SK-N-MC (cell line): ENCODE results near the gene CCBE1.

Source experiments
- EZH2 ChIP-seq: fragments of 200-600 bp; sonication (generic); IDR thresholded peaks from one replicate; pipeline ENCODE4 v1.6.1; 2017; ENCODE audit warnings: antibody characterized with exemption
- FOXP2 ChIP-seq: optimal IDR thresholded peaks from 2 replicates; pipeline ENCODE3; 2011; ENCODE audit warnings: mild to moderate bottlenecking, moderate library complexity; ENCODE audit not compliant: insufficient read depth; ENCODE audit errors: extremely low read length, control extremely low read depth
- POLR2AphosphoS5 ChIP-seq: IDR thresholded peaks from 2 replicates; pipeline ENCODE4 v1.6.1; 2012; ENCODE audit warnings: mild to moderate bottlenecking, low read depth, low read length, borderline replicate concordance

DNA sequence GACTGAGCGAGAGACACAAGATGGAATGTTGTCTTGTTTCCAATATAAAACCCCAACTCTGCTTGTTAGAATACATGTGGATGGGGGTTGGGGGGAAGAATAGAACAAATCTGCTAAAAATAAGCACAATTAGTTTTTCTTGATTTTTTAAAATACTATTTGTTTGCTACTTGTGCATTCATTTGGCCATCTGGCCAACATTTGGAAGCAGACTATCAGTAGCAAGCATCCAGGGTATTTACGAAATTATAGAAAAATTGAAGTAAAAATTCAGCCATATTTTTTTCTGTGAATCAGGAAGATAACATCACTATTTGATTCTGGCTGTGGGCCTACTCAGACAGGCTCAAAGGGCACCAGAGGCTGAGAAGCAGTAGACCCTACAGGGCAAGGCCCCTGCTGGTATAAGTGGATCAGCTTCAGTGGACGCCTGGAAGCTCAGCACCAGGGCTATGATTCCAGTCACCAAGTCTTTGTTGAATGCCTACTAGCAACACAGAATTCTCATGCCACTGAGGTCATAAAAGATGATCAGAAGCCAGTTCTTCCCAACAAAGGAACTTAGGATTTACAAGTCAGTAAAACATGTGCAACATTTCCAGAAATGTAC, 133.9 kb downstream of the CCBE1 start:
- TF ChIP-seq EZH2 (no peak), POLR2AphosphoS5 (no peak), FOXP2 (no peak)
